GM13976 (cell line): ENCODE measurements around the gene GLTP.
"Not testable (repeated sequence)": the region's sequence is repeated elsewhere in the genome, so short reads cannot be mapped to it uniquely, and the experiment has no call there.

ENCODE experiments used
- DNase-seq: peaks from one replicate; pipeline ENCODE4 v3.0.0; 2012; ENCODE audit warnings: low spot score
- CTCF ChIP-seq: IDR thresholded peaks from 2 replicates; pipeline ENCODE4 v1.5.1; 2012; ENCODE audit warnings: borderline replicate concordance, mild to moderate bottlenecking; ENCODE audit not compliant: insufficient read depth; ENCODE audit errors: extremely low read depth, missing control alignments, control extremely low read depth
- in situ Hi-C: fragments of 300-500 bp; cut with MboI; formaldehyde crosslinking; loops from one replicate; pipeline ENCODE4 v1.12.0; 2022; ENCODE audit warnings: low sequenced_read_pairs, mixed read lengths, inconsistent platforms; ENCODE audit not compliant: unreplicated experiment

GLTP gene

DNA sequence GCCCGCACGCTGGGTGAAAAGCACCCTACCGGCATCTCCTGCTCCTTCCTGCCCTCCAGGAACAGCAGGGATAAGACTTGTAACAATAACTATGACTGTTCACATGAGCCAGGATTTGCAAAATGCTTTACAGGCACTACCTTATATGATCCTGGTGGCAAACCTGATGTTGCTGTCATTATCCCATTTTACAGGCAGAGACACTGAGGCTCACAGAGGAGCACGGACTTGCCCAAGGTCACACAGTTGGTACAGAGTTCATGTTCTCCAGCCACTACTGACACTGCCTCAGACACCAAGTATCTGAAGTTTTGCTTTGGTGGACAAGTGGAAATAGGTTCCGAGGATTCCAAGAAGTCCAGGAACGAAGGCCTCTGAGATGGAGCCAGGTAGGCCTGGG, 22.6 kb downstream of the GLTP start:
- no peak for DNase-seq
- in situ Hi-C loops = no loop called here
- no peak for TF ChIP-seq CTCF

DNA sequence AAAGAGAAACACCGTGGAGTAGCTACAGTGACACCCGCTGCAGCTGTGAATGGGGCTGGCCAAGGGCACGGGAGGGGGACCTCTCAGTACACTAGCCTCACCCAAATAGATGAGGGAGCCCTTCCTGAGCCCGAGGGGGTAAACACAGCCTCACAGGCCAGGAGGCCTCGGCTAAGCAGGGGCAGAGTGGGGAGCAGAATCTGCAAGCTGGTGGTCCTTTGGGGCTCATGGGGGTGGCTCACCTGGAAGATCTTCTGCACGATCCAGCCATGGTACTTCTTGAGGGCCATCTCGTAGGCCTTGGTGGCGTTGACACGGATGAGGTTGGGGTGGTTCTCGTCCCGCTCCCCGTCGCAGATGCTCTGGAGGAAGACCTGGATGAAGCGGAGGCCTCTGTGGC, 25.0 kb downstream of the GLTP start:
- TF ChIP-seq CTCF = no peak
- DNase-seq = no peak
- in situ Hi-C loops = no loop called here

DNA sequence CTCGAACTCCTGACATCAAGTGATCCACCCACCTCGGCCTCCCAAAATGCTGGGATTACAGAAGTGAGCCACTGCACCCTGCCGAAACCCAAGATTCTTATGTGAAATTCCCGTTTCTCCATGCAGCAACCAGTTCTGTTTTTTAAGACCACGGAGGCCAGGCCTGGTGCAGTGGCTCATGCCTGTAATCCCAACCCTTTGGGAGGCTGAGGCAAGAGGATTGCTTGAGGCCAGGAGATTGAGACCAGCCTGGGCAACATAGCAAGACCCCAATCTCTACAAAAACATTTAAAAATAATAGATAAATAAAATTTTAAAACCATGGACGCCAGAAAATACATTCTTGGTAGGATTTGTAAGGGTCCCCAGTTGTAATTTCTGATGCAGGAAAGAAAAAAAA, 29.8 kb downstream of the GLTP start:
- in situ Hi-C loops, DNase-seq: not testable (repeated sequence)

DNA sequence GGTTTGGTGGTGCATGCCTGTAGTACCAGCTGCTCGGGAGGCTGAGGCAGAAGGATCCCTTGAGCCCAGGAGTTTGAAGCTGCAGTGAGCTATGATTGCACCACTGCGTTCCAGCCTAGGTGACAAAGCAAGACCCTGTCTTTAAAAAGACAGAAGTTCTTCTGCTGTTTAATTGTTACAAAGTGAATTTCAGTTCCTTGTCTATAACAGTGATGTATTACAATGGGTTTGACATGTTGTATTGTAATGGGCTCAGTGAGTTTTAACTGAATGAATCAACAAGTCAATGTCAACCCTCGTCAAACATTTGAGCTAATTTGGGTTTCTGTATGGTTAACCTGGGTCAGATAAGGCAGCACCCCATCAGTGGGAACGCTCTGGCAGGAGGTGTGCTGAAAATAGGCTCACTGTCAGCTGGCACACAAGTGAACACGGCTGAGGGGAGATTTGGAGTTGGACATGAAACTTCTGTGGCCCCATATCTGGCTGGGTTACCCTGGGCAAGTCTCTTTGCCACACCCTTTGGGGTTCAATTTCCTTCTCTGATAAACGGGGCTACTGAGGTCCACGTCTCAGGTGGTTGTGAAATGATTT, 33.1 kb downstream of the GLTP start:
- DNase-seq = no peak
- TF ChIP-seq CTCF = no peak
- in situ Hi-C loops = no loop called here

- DNase-seq = no peak
- in situ Hi-C loops = no loop called here
- no peak for TF ChIP-seq CTCF
Measured at GRCh38 chr12:109845824-109846205, 34.5 kb downstream of the GLTP start.

- in situ Hi-C loops = no loop called here
- DNase-seq = peak; percentile 97
- TF ChIP-seq CTCF = peak; percentile 97
Measured at GRCh38 chr12:109844983-109845823, 35.1 kb downstream of the GLTP start.

DNA sequence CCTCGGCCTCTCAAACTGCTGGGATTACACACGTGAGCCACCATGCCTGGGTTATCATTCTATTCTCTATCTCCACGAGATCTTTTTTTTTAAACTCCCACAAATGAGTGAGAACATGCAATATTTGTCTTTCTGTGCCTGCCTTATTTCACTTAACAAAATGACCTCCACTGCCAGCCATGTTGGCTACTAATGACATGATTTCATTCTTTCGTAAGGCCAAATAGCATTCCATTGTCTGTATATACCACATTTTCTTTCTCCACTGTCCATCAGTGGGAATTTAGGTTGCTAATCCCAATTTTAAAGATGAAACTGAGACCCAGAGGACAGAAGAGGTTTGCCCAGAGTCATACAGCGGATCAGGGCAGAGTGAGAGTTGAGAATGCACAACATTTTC, 36.2 kb downstream of the GLTP start:
- no peak for DNase-seq
- in situ Hi-C loops = no loop called here
- TF ChIP-seq CTCF = no peak
